ENCODE results near the gene NANOG. TPM values are rescaled to one million over a fixed set of nuclear protein-coding genes. Genes with fewer than 3 reads are reported as not detected.
"Not testable (repeated sequence)": the region's sequence is repeated elsewhere in the genome, so short reads cannot be mapped to it uniquely, and the experiment has no call there.

NANOG gene
- total RNA-seq, 4 donors from 2014 or later, result 0.06 to 0.15 (median 0.12) TPM; not detected in 1

- TF ChIP-seq, protein P1, sequence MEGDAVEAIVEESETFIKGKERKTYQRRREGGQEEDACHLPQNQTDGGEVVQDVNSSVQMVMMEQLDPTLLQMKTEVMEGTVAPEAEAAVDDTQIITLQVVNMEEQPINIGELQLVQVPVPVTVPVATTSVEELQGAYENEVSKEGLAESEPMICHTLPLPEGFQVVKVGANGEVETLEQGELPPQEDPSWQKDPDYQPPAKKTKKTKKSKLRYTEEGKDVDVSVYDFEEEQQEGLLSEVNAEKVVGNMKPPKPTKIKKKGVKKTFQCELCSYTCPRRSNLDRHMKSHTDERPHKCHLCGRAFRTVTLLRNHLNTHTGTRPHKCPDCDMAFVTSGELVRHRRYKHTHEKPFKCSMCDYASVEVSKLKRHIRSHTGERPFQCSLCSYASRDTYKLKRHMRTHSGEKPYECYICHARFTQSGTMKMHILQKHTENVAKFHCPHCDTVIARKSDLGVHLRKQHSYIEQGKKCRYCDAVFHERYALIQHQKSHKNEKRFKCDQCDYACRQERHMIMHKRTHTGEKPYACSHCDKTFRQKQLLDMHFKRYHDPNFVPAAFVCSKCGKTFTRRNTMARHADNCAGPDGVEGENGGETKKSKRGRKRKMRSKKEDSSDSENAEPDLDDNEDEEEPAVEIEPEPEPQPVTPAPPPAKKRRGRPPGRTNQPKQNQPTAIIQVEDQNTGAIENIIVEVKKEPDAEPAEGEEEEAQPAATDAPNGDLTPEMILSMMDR (IDR thresholded peaks at IDR 0.05), result no peak
- no peak for TF ChIP-seq POLR2A (IDR thresholded peaks at IDR 0.05)
- 76 to 84% methylated on average over 5 of the region's 5 CpGs for WGBS, 2 donors
- intact Hi-C loops (cut with DNase I; ENCODE audit: low total_unique reads), result no loop called here
- H3K4me3 ChIP-seq (ENCODE audit: low read depth, poor library complexity, severe bottlenecking), result no peak overlapping the region
- DNase-seq (ENCODE audit: low spot score in 2 of 2), result no peak
Measured at GRCh38 chr12:7844116-7844515, 54.9 kb downstream of the NANOG start.

DNA sequence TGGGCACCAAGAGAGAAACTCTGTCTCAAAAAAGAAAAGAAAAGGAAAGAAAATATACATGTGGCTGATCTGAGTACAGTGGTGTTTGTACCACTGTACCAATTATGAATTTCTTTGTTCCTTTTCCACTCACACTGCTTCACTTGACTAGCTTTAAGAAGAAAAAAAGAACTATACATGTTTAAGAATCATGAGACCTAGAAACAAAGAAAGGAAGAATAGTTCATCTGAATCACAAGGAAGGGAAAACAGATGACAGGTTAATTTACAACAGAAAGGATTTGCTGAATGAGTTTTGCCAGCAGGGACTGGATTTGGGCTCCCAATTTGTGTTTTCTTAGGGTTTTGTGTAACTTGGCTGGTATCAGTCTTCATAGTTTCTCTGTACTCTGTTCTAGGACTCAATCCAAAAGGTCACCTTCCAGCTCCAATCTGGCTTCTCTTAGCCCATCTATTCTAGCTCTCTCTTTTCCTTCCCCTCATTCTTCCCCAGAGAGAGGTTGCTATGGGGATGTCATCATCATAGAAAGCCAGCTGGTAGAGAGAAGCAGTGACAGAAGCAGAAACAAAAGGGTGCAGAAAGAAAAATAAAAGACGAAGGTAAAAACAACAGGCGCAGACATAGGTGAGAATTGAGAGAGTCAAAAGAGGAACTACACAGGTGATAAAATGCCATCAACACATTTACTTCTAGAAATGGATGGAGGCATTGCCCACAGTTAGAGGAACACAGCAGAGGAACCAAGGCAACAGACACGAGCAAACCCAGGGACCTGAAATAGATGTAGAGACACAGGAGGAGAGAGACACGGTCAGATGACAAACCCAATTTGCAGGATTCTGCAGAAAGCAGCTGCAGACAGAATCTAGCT is 58.3 kb downstream of the NANOG start:
- intact Hi-C loops (cut with DNase I; ENCODE audit: low total_unique reads); H3K4me3 ChIP-seq (ENCODE audit: low read depth, poor library complexity, severe bottlenecking); DNase-seq (ENCODE audit: low spot score in 2 of 2): not testable (repeated sequence)
- WGBS, 2 donors, result 28 to 38% methylated on average over 4 of the region's 4 CpGs

- DNase-seq (ENCODE audit: low spot score in 2 of 2); intact Hi-C loops (cut with DNase I; ENCODE audit: low total_unique reads); H3K4me3 ChIP-seq (ENCODE audit: low read depth, poor library complexity, severe bottlenecking): not testable (repeated sequence)
- WGBS, 2 donors, result 25 to 40% methylated on average over 2 of the region's 2 CpGs
Measured at GRCh38 chr12:7848098-7848422, 58.9 kb downstream of the NANOG start.

Other genes with a start within 250 kb of the NANOG start
- gene APOBEC1, start 123.5 kb upstream of the NANOG start, total RNA-seq, result not detected
- not detected for gene GDF3, start 93.6 kb upstream of the NANOG start, total RNA-seq
- not detected for gene DPPA3, start 78.0 kb upstream of the NANOG start, total RNA-seq
- not detected for gene CLEC4C, start 42.0 kb upstream of the NANOG start, total RNA-seq
- not detected for gene NANOGNB, start 24.2 kb upstream of the NANOG start, total RNA-seq
- gene SLC2A14, start 83.5 kb downstream of the NANOG start, total RNA-seq, result 1 to 10 TPM in 1 of 4 donors, under 1 TPM in 1, not detected in 2; 0.13 to 1.4 TPM
- gene SLC2A3, start 146.8 kb downstream of the NANOG start, total RNA-seq, result 10 to 100 TPM in 2 of 4 donors, 1 to 10 TPM in 2; 6.8 to 38.7 (median 11.3) TPM
- 10 to 100 TPM; 19.4 to 27.2 (median 23.5) TPM for gene FOXJ2, start 243.3 kb downstream of the NANOG start, total RNA-seq

Data from lower leg skin (tissue), 4 donors.